HepG2 (cell line): ENCODE measurements around the gene NDE1. TPM values are rescaled to one million over a fixed set of nuclear protein-coding genes. Genes with fewer than 3 reads are reported as not detected.

ENCODE experiments used
- ARID5B ChIP-seq: IDR thresholded peaks from 2 replicates; pipeline ENCODE4 v1.4.0; 2020; ENCODE audit warnings: mild to moderate bottlenecking, missing genetic modification reagents
- HHEX ChIP-seq: IDR thresholded peaks from 2 replicates; pipeline ENCODE4 v1.6.1; 2016; ENCODE audit warnings: control low read depth
- HINFP ChIP-seq: sonication (generic); formaldehyde crosslinking; IDR thresholded peaks from 2 replicates; pipeline ENCODE4 v1.4.0; 2020; ENCODE audit warnings: low read depth, mild to moderate bottlenecking, missing genetic modification reagents
- KDM6A ChIP-seq: IDR thresholded peaks from 2 replicates; pipeline ENCODE4 v1.6.1; 2016; ENCODE audit warnings: low read depth
- MIER3 ChIP-seq: IDR thresholded peaks from 2 replicates; pipeline ENCODE4 v1.6.1; 2016; ENCODE audit warnings: missing compliant biosample characterization, borderline replicate concordance
- NPAS2 ChIP-seq: sonication (generic); formaldehyde crosslinking; IDR thresholded peaks from 2 replicates; pipeline ENCODE4 v1.8.0; 2022; ENCODE audit warnings: mild to moderate bottlenecking, missing genetic modification reagents, borderline replicate concordance
- POLR2AphosphoS5 ChIP-seq: IDR thresholded peaks from 2 replicates; pipeline ENCODE4 v1.6.1; 2012; ENCODE audit warnings: low read depth, low read length
- SMC3 ChIP-seq: IDR thresholded peaks from 2 replicates; pipeline ENCODE4 v1.6.1; 2011; ENCODE audit warnings: low read length, improper control_type of control experiment
- SP5 ChIP-seq: IDR thresholded peaks from 2 replicates; pipeline ENCODE4 v1.6.1; 2016; ENCODE audit warnings: low read depth, borderline replicate concordance
- SPEN ChIP-seq: sonication (generic); formaldehyde crosslinking; IDR thresholded peaks from 2 replicates; pipeline ENCODE4 v1.5.1; 2020; ENCODE audit warnings: low read depth, mild to moderate bottlenecking, missing genetic modification reagents
- TBX3 ChIP-seq: fragments of 450-650 bp; IDR thresholded peaks from 2 replicates; pipeline ENCODE4 v1.6.1; 2017; ENCODE audit warnings: antibody characterized with exemption, mild to moderate bottlenecking, inconsistent platforms, borderline replicate concordance
- TFDP2 ChIP-seq: sonication (generic); formaldehyde crosslinking; IDR thresholded peaks from 2 replicates; pipeline ENCODE4 v1.4.0; 2020; ENCODE audit warnings: missing genetic modification reagents
- ZNF275 ChIP-seq: sonication (generic); formaldehyde crosslinking; IDR thresholded peaks from 2 replicates; pipeline ENCODE4 v1.8.0; 2022; ENCODE audit warnings: missing genetic modification reagents, mild to moderate bottlenecking, inconsistent platforms, borderline replicate concordance
- ZNF550 ChIP-seq: sonication (generic); formaldehyde crosslinking; IDR thresholded peaks from 2 replicates; pipeline ENCODE4 v1.4.0; 2020; ENCODE audit warnings: mild to moderate bottlenecking, missing genetic modification reagents, borderline replicate concordance
- ZNF570 ChIP-seq: sonication (generic); formaldehyde crosslinking; IDR thresholded peaks from 2 replicates; pipeline ENCODE4 v1.4.0; 2020; ENCODE audit warnings: mild to moderate bottlenecking, missing genetic modification reagents, borderline replicate concordance
- ZNF574 ChIP-seq: sonication (generic); formaldehyde crosslinking; IDR thresholded peaks from 2 replicates; pipeline ENCODE4 v1.4.0; 2020; ENCODE audit warnings: missing genetic modification reagents
- ZNF607 ChIP-seq: sonication (generic); formaldehyde crosslinking; IDR thresholded peaks from 2 replicates; pipeline ENCODE4 v1.5.1; 2020; ENCODE audit warnings: missing genetic modification reagents, mild to moderate bottlenecking, borderline replicate concordance
- ZNF644 ChIP-seq: IDR thresholded peaks from 2 replicates; pipeline ENCODE4 v1.6.1; 2016; ENCODE audit warnings: low read depth
- ZNF674 ChIP-seq: sonication (generic); formaldehyde crosslinking; IDR thresholded peaks from 2 replicates; pipeline ENCODE4 v1.5.0; 2020; ENCODE audit warnings: low read depth, mild to moderate bottlenecking, missing genetic modification reagents
- polyA plus RNA-seq, 8 experiments: library from polyadenylated mRNA; depleted of rRNA in 3 of 8; stranded (reverse) in 7 of 8; unstranded in 1 of 8; fragments of >200 nt; fragmentation: Illumina TruSeq in 4 of 8; extraction: Trizol in 4 of 8; gene quantifications; 2 replicates each; pipeline versions ENCODE4 v1.2.1 to v1.2.3, GENCODE V29; 2011 to 2016; ENCODE audit warnings: low read depth in 4 of 8, missing spikeins in 1 of 8, mixed read lengths in 1 of 8; ENCODE audit not compliant: insufficient read depth in 1 of 8
- total RNA-seq, 5 experiments: library from RNA; depleted of rRNA; stranded (reverse); fragments of >200 nt; fragmentation: Illumina TruSeq; extraction: Trizol; gene quantifications; 2 replicates each; pipeline ENCODE4 v1.2.3, GENCODE V29; 2016; ENCODE audit warnings: low read depth in 1 of 5

The NDE1 gene
- total and polyA plus RNA-seq, 2 of the 13 experiments (the other 11 are each of a cell fraction or from before 2014, with no cell fraction given) = 40.9 to 72.5 TPM

GRCh38 chr16:15642557-15643047, 7.4 kb upstream of the NDE1 start (continued):
- TF ChIP-seq ZNF574 (CRISPR knock-in tag) = peak; percentile 87
- peak; percentile 26; the same call in 1 of the 2 replicates for TF ChIP-seq TFDP2 (CRISPR knock-in tag)
- TF ChIP-seq ZNF674 (CRISPR knock-in tag) = 0 out of 2 replicates have a peak, but pooled peaks have one; percentile 50
- TF ChIP-seq SMC3 = peak; percentile 63; the same call in 1 of the 2 replicates
- TF ChIP-seq ZNF275 (CRISPR knock-in tag) = 0 out of 2 replicates have a peak, but pooled peaks have one; percentile 21
- TF ChIP-seq HHEX (CRISPR knock-in tag) = 0 out of 2 replicates have a peak, but pooled peaks have one; percentile 16
- TF ChIP-seq SPEN = no peak
- TF ChIP-seq HINFP (CRISPR knock-in tag) = peak; percentile 62; the same call in 1 of the 2 replicates
- TF ChIP-seq ZNF607 = peak; percentile 64
- TF ChIP-seq ZNF550 (CRISPR knock-in tag) = no peak
- peak; percentile 90; the same call in 1 of the 2 replicates for TF ChIP-seq SP5 (CRISPR knock-in tag)
- TF ChIP-seq ARID5B = peak; percentile 61
- TF ChIP-seq ZNF644 = no peak; the same call in 1 of the 2 replicates
- TF ChIP-seq TBX3 = 0 out of 2 replicates have a peak, but pooled peaks have one; percentile 8
- peak; percentile 66; the same call in 1 of the 2 replicates for TF ChIP-seq KDM6A
- TF ChIP-seq MIER3 (CRISPR knock-in tag) = peak; percentile 83; the same call in 1 of the 2 replicates
- no peak for TF ChIP-seq ZNF570
- no peak for TF ChIP-seq NPAS2 (CRISPR knock-in tag)
- no peak; the same call in 1 of the 2 replicates for TF ChIP-seq POLR2AphosphoS5
